ENCODE data around the gene AP3M1. TPM values are rescaled to one million over a fixed set of nuclear protein-coding genes. Genes with fewer than 3 reads are reported as not detected.

AP3M1 gene
- total RNA-seq, 1 experiment from 2014 or later = 34.3 TPM

- DNase-seq (ENCODE audit: low read depth) = no peak
Observed at GRCh38 chr10:74114041-74114448, 36.6 kb downstream of the AP3M1 start.

DNA sequence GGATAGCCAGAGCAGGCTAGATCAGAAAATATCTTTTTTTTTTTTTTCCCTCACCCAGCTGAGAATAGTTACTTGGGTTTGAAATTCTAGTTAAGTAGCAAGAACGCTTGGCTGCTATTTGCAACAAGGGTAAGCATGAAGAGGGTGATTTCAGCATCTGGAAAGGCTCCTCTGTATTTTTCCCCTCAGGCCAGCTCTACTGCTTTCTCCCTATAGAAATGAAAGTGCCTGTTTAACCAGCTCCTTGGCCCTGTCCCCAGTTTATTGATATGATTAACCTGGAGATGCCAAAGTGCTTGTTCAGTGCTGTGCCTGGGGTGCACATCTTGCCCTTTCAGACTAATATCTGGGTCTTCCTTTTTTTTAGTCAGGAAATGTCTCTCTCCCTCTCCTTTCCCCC is 37.1 kb downstream of the AP3M1 start:
- no peak for DNase-seq (ENCODE audit: low read depth)

GRCh38 chr10:74111799-74112198 is 38.8 kb downstream of the AP3M1 start:
- DNase-seq (ENCODE audit: low read depth) = no peak

- DNase-seq (ENCODE audit: low read depth) = no peak
Observed at GRCh38 chr10:74110120-74110519, 40.5 kb downstream of the AP3M1 start.

DNA sequence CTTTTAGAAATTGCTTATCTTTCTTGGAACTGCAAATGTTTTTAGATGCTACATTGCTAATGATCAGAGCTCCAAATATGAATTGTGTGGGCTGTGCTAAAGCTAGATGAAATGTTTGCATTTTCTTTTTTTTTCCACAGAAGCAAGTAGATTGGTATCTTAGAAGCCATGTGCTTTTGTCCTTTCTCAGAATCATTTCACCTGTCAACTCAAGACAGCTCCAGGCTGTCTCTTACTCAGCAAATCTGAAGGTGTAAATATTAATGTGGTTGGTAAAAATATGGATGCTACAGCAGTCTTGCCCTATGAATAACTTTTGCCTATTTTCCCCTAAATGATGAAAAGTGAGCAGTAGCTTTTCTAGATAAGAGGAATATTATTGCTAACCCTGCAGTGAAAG is 41.2 kb downstream of the AP3M1 start:
- no peak for DNase-seq (ENCODE audit: low read depth)

- no peak for DNase-seq (ENCODE audit: low read depth)
Observed at GRCh38 chr10:74107391-74107790, 43.2 kb downstream of the AP3M1 start.

- DNase-seq (ENCODE audit: low read depth) = no peak
Observed at GRCh38 chr10:74104996-74105395, 45.6 kb downstream of the AP3M1 start.

- DNase-seq (ENCODE audit: low read depth) = no peak
Observed at GRCh38 chr10:74104480-74104879, 46.1 kb downstream of the AP3M1 start.

DNA sequence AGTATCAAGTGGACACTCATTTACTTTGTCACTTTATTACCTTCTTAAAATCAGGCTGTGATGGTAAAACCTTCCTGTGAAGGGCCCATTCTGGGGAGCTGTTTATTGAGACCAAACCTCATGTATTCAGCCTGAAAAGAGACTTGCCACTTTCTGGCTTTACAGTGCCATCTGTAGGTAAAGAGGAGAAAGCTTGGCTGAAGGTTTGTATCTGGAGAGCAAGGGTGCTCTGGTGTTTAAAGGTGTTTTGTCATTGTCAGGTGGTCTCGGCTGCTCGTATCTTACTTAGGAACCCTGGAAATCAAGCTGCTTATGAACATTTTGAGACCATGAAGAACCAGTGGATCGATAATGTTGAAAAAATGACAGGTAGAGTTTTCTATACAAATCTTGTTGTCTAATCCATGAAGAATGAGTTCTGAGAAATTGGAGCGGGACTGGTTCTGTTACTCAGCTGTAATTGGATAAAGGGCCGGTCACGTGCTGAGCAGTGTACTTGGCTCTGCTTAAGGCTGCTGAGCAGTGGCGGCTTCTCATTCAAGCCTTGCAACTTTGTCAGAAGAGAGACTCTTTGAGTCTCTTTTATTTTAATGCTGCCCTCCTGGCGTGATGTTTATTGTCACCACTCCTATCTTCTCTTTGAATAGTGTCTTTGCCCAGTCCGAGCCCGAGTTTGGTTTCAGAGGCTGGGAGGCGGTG is 46.9 kb downstream of the AP3M1 start:
- peak; percentile 27 for DNase-seq (ENCODE audit: low read depth)

DNA sequence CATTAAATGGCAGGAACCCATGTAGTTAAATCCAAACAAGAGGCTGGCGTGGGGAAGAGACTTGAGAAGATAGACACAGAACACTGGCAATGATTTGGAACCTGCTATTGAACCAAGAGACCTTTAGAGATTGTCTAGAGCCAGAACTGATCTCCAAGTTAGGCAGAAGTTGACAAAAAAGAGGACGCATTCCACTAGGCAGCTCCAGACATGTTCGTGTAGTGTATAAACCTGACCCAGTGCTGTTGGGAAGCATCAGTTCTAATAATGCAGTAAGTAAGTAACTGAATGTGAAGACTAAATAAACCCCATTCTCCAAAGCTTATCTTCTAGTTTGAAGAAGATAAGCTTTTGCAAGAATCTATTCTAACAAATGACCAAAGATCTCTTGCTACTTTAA is 50.8 kb downstream of the AP3M1 start:
- no peak for DNase-seq (ENCODE audit: low read depth)

- no peak for DNase-seq (ENCODE audit: low read depth)
Observed at GRCh38 chr10:74099420-74099819, 51.2 kb downstream of the AP3M1 start.

GRCh38 chr10:74097776-74098175 is 52.9 kb downstream of the AP3M1 start:
- no peak for DNase-seq (ENCODE audit: low read depth)

DNA sequence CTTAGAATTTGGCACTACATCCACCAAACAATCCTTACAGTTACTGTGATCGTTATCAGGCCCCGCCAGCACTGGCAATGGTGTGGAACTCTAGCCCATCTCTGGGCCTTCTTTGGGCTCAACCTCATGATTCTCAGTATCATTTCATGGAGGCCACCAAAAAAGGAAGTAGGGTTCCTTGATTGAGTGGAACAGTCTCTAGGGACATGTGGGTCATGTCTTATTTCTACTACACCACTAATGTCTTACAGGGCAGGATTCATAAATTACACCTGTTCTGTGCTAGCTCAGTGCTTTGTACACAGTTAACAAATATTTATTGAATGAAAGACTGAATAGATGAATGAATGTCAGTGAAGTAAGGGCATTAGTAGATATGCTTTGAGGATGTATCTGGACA is 53.9 kb downstream of the AP3M1 start:
- no peak for DNase-seq (ENCODE audit: low read depth)

DNA sequence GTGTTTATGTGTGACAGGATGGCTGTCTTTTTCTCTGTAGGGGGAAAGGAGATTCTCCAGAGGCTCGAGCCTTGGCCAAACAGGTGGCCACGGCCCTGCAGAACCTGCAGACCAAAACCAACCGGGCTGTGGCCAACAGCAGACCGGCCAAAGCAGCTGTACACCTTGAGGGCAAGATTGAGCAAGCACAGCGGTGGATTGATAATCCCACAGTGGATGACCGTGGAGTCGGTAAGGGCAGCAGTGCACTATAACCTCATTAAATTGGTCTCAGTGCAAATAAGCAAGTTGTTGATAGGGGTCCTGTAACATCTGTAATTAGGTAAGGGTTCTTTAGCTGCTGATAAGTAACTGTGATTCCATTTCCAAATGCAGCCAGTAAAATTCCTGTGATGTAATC is 56.4 kb downstream of the AP3M1 start:
- DNase-seq (ENCODE audit: low read depth) = no peak

DNA sequence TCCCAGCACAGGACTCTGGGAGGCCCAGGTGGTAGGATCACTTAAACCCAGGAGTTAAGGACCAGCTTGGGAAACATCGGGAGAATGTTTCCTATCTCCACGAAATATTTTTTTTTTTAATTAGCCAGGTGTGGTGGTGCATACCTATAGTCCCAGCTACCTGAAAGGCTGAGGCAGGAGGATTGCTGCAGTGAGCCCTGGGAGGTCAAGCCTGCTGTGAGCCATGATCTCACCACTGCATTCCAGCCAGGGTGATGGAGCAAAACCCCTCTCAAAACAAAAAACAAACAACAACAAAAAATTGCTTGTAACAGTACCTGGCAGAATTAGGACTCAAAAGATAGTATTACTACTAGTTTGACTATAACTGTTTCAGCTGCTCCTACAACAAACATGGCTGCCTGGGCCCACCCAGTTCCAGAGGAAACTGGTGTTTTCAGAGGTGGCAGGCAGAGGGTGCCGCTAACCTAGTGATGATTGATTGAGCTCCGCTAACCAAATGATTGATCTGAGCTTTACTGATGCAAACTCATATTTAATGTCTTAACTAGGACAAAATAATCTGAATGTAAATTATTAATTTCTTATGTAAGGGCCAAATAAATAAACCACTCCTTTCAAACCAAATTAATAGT is 57.0 kb downstream of the AP3M1 start:
- no peak for DNase-seq (ENCODE audit: low read depth)

DNA sequence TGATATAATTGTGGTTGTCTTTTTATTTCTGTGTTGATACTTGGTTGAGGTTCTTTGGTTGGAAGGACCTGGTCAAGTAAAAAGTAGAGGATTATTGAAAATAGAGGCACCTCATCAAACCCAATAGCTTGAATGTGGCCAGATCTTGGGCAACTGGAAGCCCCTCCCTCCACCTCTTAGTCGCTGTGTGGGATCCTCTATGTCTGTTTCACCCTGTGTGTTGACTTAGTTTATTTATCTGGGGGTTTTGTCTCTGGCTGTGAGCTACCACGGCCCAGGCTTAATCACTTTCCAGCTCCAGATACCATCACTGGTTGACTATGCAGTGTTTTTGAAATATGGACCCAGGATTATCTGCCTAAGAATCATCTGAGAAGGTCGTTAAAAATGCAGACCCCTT is 58.3 kb downstream of the AP3M1 start:
- DNase-seq (ENCODE audit: low read depth) = no peak

DNA sequence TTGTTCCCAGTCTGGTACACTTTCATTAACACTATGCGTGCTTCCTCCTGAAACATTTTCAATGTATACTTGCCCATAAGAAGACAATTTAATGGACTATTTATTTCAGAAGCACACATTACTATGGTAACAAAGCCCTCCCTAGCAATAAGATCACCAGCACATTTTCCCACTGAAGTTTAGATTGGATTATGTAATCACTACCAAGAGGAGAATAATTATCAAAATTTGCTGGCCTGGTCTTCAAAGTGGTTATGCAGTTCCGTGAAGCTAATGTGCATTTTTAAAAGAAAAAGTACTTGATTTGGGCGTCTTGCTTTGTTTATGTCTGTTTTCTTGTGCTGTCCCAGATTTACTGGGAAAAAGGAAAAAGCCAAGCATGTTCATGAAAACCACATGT is 61.9 kb downstream of the AP3M1 start:
- no peak for DNase-seq (ENCODE audit: low read depth)

- no peak for DNase-seq (ENCODE audit: low read depth)
Observed at GRCh38 chr10:74086317-74086716, 64.3 kb downstream of the AP3M1 start.

GRCh38 chr10:74084955-74085354 is 65.7 kb downstream of the AP3M1 start:
- DNase-seq (ENCODE audit: low read depth) = no peak

DNA sequence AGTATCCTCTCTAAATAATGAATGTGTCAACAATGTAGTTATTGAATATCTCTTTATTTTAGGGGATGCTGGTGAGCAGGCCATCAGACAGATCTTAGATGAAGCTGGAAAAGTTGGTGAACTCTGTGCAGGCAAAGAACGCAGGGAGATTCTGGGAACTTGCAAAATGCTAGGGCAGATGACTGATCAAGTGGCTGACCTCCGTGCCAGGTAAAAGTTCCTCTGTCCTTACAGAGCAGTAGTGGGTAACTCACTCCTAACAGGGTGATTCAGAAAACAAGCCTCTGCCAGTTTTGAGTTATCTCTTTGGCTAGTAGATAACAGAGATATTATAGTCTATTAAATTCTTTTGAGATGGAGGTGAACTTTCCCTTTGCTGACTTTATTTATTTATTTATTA is 67.3 kb downstream of the AP3M1 start:
- DNase-seq (ENCODE audit: low read depth) = no peak

GRCh38 chr10:74081941-74082718 is 68.5 kb downstream of the AP3M1 start:
- DNase-seq (ENCODE audit: low read depth) = no peak

GRCh38 chr10:74081192-74081803 is 69.3 kb downstream of the AP3M1 start:
- DNase-seq (ENCODE audit: low read depth) = peak; percentile 77
